Right atrium auricular region (tissue), 2 donors: Measurements from ENCODE around the gene NELFB. TPM values are rescaled to one million over a fixed set of nuclear protein-coding genes. Genes with fewer than 3 reads are reported as not detected.

ENCODE experiments used
- DNase-seq: peaks from one replicate; pipeline ENCODE4 v3.0.0-alpha.2; 2019; ENCODE audit warnings: low spot score
- H3K27ac ChIP-seq, 2 donors: fragments of 200-600 bp; sonication (generic); 1 replicate in 1 of 2; 2 replicates in 1 of 2; pipeline ENCODE4 v1.5.1; 2016 to 2019
- H3K27me3 ChIP-seq, 2 donors: fragments of 200-600 bp; sonication (generic); one replicate each; pipeline versions ENCODE4 v1.5.1 to v1.6.0; 2017 to 2019
- H3K36me3 ChIP-seq: fragments of 200-600 bp; sonication (generic); one replicate; pipeline ENCODE4 v1.5.1; 2016
- H3K4me1 ChIP-seq, 2 donors: fragments of 200-600 bp; sonication (generic); one replicate each; pipeline versions ENCODE4 v1.5.1 to v1.6.0; 2017 to 2019
- H3K4me3 ChIP-seq, 2 donors: fragments of 200-600 bp; sonication (generic); 1 replicate in 1 of 2; 2 replicates in 1 of 2; pipeline ENCODE4 v1.5.1; 2017 to 2019; ENCODE audit warnings: mild to moderate bottlenecking in 1 of 2, moderate library complexity in 1 of 2
- H3K9me3 ChIP-seq, 2 donors: fragments of 200-600 bp; sonication (generic); one replicate each; pipeline ENCODE4 v1.5.1; 2019
- total RNA-seq, 2 donors: library from RNA; depleted of rRNA; stranded (reverse); fragments of >200 nt; gene quantifications; one replicate each; pipeline ENCODE4 v1.1.0, GENCODE V29; 2016
- TF ChIP-seq, protein P1 (sequence below), 2 donors: fragments of 200-600 bp; sonication (generic); IDR thresholded peaks; one replicate each; pipeline ENCODE4 v1.5.1; 2019; ENCODE audit warnings: antibody characterized with exemption in 2 of 2

Gene NELFB
- 10 to 100 TPM; 30.0 to 38.0 TPM for total RNA-seq

DNA sequence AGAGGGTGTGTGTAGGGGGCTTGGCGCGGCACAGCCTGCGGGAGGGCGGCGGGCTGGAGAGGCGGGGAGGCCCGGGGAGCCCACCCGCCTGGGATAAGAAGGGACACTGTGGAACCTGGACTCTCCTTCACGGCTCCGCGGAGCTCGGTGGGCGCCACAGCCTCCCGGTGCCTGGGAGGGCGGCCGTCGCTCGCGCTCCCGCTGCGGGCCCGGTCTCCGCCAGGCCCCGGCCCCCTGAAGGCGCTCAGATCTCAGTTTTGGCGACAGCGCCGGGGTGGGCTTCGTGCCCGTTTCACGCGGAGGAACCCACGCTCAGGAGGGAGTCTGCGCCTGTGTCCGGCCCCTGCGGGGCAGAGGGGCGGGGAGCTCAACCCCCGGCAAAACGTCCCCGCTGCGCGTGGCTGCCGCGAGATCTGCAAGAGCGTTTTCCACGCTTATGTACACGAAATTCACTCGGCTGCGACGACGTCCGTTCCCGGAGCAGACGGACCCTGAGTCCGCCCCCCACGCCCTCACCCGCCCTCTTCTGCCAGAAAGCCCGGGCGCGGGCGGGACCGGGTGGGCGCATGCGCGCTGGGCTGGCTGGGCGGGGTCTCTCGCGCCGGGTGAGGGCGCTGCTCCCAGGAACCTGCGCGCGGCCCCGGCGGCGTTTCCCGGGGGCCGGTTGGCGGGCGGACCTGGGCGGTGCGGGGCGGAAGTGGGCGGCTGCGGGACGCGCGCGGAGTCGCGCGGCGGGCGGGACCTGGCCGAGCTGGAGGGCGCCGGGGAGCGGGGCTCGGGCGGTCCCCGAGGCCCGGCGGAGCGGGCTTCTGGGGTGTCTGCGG, at the start of gene NELFB:
Gene NELFB (plus strand): TSS at position 704 of the 824 bp plus-strand sequence.
- Histone ChIP-seq H3K27ac (peak within 1 kb of the TSS; percentile 76 to 84), H3K9me3 (no peaks in the 10 kb centered on the region), H3K36me3 (peaks cover 4% of the 10 kb centered on the region), H3K4me3 (peak within 1 kb of the TSS; percentile 77 to 79), H3K27me3 (no peaks in the 10 kb centered on the region), H3K4me1 (peaks cover 0 to 37% of the 10 kb centered on the region in 2 donors)
- TF ChIP-seq, protein P1, sequence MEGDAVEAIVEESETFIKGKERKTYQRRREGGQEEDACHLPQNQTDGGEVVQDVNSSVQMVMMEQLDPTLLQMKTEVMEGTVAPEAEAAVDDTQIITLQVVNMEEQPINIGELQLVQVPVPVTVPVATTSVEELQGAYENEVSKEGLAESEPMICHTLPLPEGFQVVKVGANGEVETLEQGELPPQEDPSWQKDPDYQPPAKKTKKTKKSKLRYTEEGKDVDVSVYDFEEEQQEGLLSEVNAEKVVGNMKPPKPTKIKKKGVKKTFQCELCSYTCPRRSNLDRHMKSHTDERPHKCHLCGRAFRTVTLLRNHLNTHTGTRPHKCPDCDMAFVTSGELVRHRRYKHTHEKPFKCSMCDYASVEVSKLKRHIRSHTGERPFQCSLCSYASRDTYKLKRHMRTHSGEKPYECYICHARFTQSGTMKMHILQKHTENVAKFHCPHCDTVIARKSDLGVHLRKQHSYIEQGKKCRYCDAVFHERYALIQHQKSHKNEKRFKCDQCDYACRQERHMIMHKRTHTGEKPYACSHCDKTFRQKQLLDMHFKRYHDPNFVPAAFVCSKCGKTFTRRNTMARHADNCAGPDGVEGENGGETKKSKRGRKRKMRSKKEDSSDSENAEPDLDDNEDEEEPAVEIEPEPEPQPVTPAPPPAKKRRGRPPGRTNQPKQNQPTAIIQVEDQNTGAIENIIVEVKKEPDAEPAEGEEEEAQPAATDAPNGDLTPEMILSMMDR (IDR thresholded peaks at IDR 0.05) = peak in 1 of 2 donors; percentile 43
- peak; percentile 89 for DNase-seq

DNA sequence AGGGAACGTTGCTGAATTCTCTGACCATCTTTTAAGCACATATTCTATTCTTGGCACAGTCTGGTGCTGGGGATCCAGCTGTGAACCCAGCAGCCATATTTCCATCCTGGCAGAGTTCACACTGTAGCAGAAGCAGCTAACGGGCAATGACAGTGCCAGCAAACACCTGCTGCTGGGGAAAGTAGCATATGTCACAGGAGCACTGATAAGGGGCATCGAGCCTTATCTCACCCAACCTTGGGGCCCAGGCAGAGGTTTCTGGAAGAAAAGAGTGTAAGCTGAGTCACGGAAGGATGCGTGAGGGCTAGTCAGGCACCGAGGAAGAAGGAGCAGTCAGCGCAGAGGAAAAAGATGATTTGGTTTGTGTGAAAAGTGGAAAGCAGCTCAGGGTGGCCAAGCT, 48.5 kb upstream of the NELFB start:
- Histone ChIP-seq H3K36me3 (no peaks in the 10 kb centered on the region), H3K27me3 (no peaks in the 10 kb centered on the region), H3K4me1 (peaks cover 0 to 47% of the 10 kb centered on the region in 2 donors), H3K9me3 (no peaks in the 10 kb centered on the region), H3K27ac (no peak overlapping the region), H3K4me3 (peak overlapping the region in 1 of 2 donors; percentile 79)
- TF ChIP-seq, protein P1 (IDR thresholded peaks at IDR 0.05) = no peak
- no peak for DNase-seq

DNA sequence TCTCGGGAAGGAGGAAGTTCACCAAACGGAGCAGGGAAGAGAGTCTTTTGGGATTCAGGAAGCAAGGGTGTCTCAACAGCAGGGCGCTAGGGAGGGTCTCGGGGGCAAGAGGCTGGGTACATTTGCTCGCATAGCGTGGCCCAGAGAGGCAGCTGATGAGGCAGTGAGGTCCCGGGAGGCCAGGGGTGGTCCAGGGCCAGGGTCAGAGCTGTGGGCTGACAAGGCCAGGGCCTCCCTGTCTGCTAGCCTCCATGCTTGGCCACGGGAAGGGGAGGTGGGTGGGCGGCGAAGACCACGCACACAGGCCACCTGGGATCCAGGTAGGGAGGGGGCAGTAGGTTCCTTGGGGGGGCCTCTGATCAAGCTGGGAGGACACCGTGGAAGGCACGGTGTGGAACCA, 43.6 kb upstream of the NELFB start:
- Histone ChIP-seq H3K9me3 (no peaks in the 10 kb centered on the region), H3K4me3 (no peak overlapping the region), H3K27me3 (no peaks in the 10 kb centered on the region), H3K4me1 (peaks cover 0 to 6% of the 10 kb centered on the region in 2 donors), H3K36me3 (no peaks in the 10 kb centered on the region), H3K27ac (no peak overlapping the region)
- TF ChIP-seq, protein P1 (IDR thresholded peaks at IDR 0.05) = no peak
- DNase-seq = no peak

DNA sequence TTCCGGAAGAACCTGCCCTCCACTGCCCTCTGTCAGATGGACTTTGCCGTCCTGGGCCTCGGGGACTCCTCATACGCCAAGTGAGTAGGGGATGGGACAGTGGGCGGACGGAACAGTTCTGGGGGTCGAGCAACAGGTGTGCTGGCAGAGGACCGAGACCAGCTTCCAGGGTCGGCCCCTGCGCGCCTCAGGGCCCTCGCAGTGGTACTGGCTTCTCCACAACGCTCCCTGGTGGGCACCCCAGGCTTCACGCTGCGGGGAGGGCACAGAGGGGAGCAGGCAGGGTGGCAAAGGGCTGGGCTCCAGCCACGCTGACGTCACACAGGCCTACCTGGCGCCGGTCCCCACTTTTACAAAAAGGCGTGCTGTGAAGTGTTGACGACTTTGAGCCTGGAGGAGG, 42.6 kb upstream of the NELFB start:
- TF ChIP-seq, protein P1 (IDR thresholded peaks at IDR 0.05) = no peak
- Histone ChIP-seq H3K27ac (no peak overlapping the region), H3K4me3 (no peak overlapping the region), H3K36me3 (no peaks in the 10 kb centered on the region), H3K9me3 (no peaks in the 10 kb centered on the region), H3K4me1 (peaks cover 0 to 9% of the 10 kb centered on the region in 2 donors), H3K27me3 (no peaks in the 10 kb centered on the region)
- no peak for DNase-seq

DNA sequence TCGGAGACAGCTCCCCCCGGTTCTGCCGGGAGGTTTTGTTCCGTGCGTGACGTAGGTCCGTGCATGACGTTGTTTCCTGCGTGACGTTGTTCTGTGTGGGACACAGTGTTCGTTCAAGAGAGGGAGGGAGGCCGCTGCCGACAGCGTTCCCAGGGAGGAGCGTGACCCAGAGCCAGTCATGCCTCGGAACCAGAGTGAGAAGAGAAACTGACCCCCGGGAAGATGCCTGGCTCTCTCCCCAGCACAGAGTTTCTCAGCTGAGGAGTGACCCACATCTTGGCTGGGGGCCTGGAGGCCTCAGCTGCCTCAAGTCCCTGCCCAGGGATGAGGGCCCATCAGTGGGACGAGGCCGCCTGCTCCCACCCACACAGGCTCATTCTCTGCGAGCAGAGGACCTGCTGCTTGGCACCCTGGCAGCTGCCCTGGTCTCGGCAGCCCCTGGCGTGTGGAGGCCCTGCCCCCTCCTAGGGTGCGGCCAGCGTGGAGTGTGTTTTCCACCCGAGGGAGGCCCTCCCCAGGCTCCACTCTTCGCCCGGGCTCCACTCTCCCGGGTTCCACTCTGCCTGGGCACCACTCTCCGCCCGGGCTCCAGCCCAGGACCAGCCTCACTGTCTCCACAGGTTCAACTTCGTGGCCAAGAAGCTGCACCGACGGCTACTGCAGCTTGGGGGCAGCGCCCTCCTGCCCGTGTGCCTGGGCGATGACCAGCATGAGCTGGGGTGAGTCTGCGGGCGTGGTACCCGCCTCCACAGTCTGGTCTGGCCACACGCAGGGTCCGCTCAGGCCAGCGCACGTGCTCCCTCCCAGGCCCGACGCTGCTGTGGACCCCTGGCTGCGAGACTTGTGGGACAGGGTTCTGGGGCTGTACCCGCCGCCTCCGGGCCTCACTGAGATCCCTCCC, 41.7 kb upstream of the NELFB start:
- DNase-seq = no peak
- H3K4me1 ChIP-seq = peaks cover 0 to 17% of the 10 kb centered on the region in 2 donors
- TF ChIP-seq, protein P1 (IDR thresholded peaks at IDR 0.05) = no peak
- H3K9me3 ChIP-seq = no peaks in the 10 kb centered on the region
- no peaks in the 10 kb centered on the region for H3K36me3 ChIP-seq
- no peaks in the 10 kb centered on the region for H3K27me3 ChIP-seq
- H3K27ac ChIP-seq = no peak overlapping the region
- no peak overlapping the region for H3K4me3 ChIP-seq
